Ishikawa (cell line): ENCODE data around the gene ILK.

Experiments used
- EP300 ChIP-seq: IDR thresholded peaks from 2 replicates; pipeline ENCODE4 v1.6.1; 2012; ENCODE audit warnings: borderline replicate concordance
- MAX ChIP-seq: IDR thresholded peaks from 2 replicates; pipeline ENCODE4 v1.6.1; 2012
- RAD21 ChIP-seq: IDR thresholded peaks from 2 replicates; pipeline ENCODE4 v1.6.1; 2012; ENCODE audit warnings: low read depth
- REST ChIP-seq: IDR thresholded peaks from 2 replicates; pipeline ENCODE4 v1.6.1; 2012; ENCODE audit warnings: low read depth, mild to moderate bottlenecking
- TAF1 ChIP-seq: IDR thresholded peaks from 2 replicates; pipeline ENCODE4 v1.6.1; 2012; ENCODE audit warnings: low read depth, mild to moderate bottlenecking
- TCF12 ChIP-seq: IDR thresholded peaks from 2 replicates; pipeline ENCODE4 v1.6.1; 2012; ENCODE audit warnings: low read depth
- TEAD4 ChIP-seq: IDR thresholded peaks from 2 replicates; pipeline ENCODE4 v1.6.1; 2012
- USF1 ChIP-seq: IDR thresholded peaks from 2 replicates; pipeline ENCODE4 v1.6.1; 2012
- YY1 ChIP-seq: IDR thresholded peaks from 2 replicates; pipeline ENCODE4 v1.6.1; 2012; ENCODE audit warnings: low read depth
- ZBTB7A ChIP-seq: IDR thresholded peaks from 2 replicates; pipeline ENCODE4 v1.6.1; 2012; ENCODE audit warnings: low read depth

- TF ChIP-seq MAX (no peak), YY1 (no peak), REST (no peak), TEAD4 (no peak), EP300 (no peak), TCF12 (no peak), TAF1 (no peak), ZBTB7A (no peak), USF1 (no peak), RAD21 (no peak)
Measured at GRCh38 chr11:6622261-6623171, 18.9 kb downstream of the ILK start.
